Measurements from ENCODE around the gene ADAMTS17. TPM values are rescaled to one million over a fixed set of nuclear protein-coding genes. Genes with fewer than 3 reads are reported as not detected.

ADAMTS17 gene
- total RNA-seq, 1 experiment from 2014 or later = 1.6 TPM

Other genes with a start within 250 kb of the ADAMTS17 start
- gene CERS3, start 187.0 kb upstream of the ADAMTS17 start, total RNA-seq (2021; ENCODE audit: unreplicated experiment) = not detected